GM23338 (cell line): Measurements from ENCODE around the gene HOXB5. TPM values are rescaled to one million over a fixed set of nuclear protein-coding genes. Genes with fewer than 3 reads are reported as not detected.

ENCODE experiments used
- ATAC-seq: fragments of 200-7000 bp; cut with Tn5 transposase; 3 replicates; pipeline ENCODE4 v1.9.1; 2020
- DNase-seq: peaks from one replicate; pipeline ENCODE4 v3.0.0-alpha.2; 2015; ENCODE audit warnings: low spot score
- H2AFZ ChIP-seq: fragments of 200-600 bp; sonication (generic); 2 replicates; pipeline ENCODE4 v1.8.0; 2016; ENCODE audit warnings: antibody characterized with exemption, mild to moderate bottlenecking, moderate library complexity
- H3F3A ChIP-seq: fragments of 200-600 bp; sonication (generic); replicated peaks from 2 replicates; pipeline ENCODE4 v1.8.0; 2017; ENCODE audit warnings: antibody characterized with exemption, mixed run types, low read depth
- H3K27ac ChIP-seq: fragments of 200-600 bp; sonication (generic); 2 replicates; pipeline ENCODE4 v1.6.1; 2016; ENCODE audit warnings: low read depth
- H3K27me3 ChIP-seq: fragments of 200-600 bp; sonication (generic); 2 replicates; pipeline ENCODE4 v1.8.0; 2016; ENCODE audit warnings: mild to moderate bottlenecking, mixed run types, moderate library complexity; ENCODE audit not compliant: insufficient read depth
- H3K36me3 ChIP-seq: fragments of 200-600 bp; sonication (generic); 2 replicates; pipeline ENCODE4 v1.8.0; 2016; ENCODE audit warnings: mild to moderate bottlenecking; ENCODE audit not compliant: insufficient read depth
- H3K4me1 ChIP-seq: fragments of 200-600 bp; sonication (generic); 2 replicates; pipeline ENCODE4 v1.8.0; 2016; ENCODE audit warnings: mild to moderate bottlenecking, moderate library complexity; ENCODE audit not compliant: insufficient read depth
- H3K4me2 ChIP-seq: fragments of 200-600 bp; sonication (generic); 2 replicates; pipeline ENCODE4 v1.7.1; 2017; ENCODE audit warnings: mixed run types
- H3K4me3 ChIP-seq: fragments of 200-600 bp; sonication (generic); 2 replicates; pipeline ENCODE4 v1.6.1; 2016; ENCODE audit warnings: mixed run types
- H3K79me2 ChIP-seq: fragments of 200-600 bp; sonication (generic); replicated peaks from 2 replicates; pipeline ENCODE4 v1.8.0; 2017; ENCODE audit warnings: mild to moderate bottlenecking; ENCODE audit not compliant: insufficient read depth
- H3K9me2 ChIP-seq: fragments of 200-600 bp; sonication (generic); 2 replicates; pipeline ENCODE4 v1.8.0; 2017; ENCODE audit not compliant: insufficient read depth
- H4K20me1 ChIP-seq: fragments of 200-600 bp; sonication (generic); replicated peaks from 2 replicates; pipeline ENCODE4 v1.8.0; 2017; ENCODE audit warnings: mild to moderate bottlenecking; ENCODE audit not compliant: insufficient read depth
- H3K27ac Mint-ChIP-seq: 2 replicates; pipeline ENCODE4 v1.8.0; 2020; ENCODE audit warnings: inconsistent platforms, mild to moderate bottlenecking, moderate library complexity, mixed read lengths
- H3K27me3 Mint-ChIP-seq: 3 replicates; pipeline ENCODE4 v1.8.0; 2022; ENCODE audit warnings: low read depth, mild to moderate bottlenecking, moderate library complexity, mixed read lengths, inconsistent platforms; ENCODE audit not compliant: insufficient read depth, poor library complexity
- H3K36me3 Mint-ChIP-seq: 3 replicates; pipeline ENCODE4 v1.8.0; 2021; ENCODE audit warnings: low read depth, mild to moderate bottlenecking, inconsistent platforms, moderate library complexity, mixed read lengths
- H3K4me1 Mint-ChIP-seq: 3 replicates; pipeline ENCODE4 v1.8.0; 2020; ENCODE audit warnings: mild to moderate bottlenecking, inconsistent platforms, mixed read lengths
- H3K4me3 Mint-ChIP-seq: 3 replicates; pipeline ENCODE4 v1.8.0; 2021; ENCODE audit warnings: moderate library complexity, mild to moderate bottlenecking, inconsistent platforms, mixed read lengths
- H3K9me3 Mint-ChIP-seq: 3 replicates; pipeline ENCODE4 v1.8.0; 2020; ENCODE audit warnings: moderate library complexity, mild to moderate bottlenecking, inconsistent platforms, mixed read lengths
- ETS1 ChIP-seq: IDR thresholded peaks from 2 replicates; pipeline ENCODE4 v1.6.1; 2016; ENCODE audit warnings: antibody characterized with exemption
- EZH2 ChIP-seq: fragments of 200-600 bp; sonication (generic); IDR thresholded peaks from one replicate; pipeline ENCODE4 v1.8.0; 2017; ENCODE audit warnings: antibody characterized with exemption, mild to moderate bottlenecking, low read depth; ENCODE audit not compliant: unreplicated experiment
- EZH2phosphoT487 ChIP-seq: fragments of 200-600 bp; sonication (generic); IDR thresholded peaks from one replicate; pipeline ENCODE4 v1.8.1; 2018; ENCODE audit warnings: antibody characterized with exemption; ENCODE audit not compliant: unreplicated experiment
- STAT1 ChIP-seq: IDR thresholded peaks from one replicate; pipeline ENCODE4 v1.6.1; 2016; ENCODE audit warnings: antibody characterized with exemption; ENCODE audit not compliant: unreplicated experiment
- ZNF114 ChIP-seq: fragments of 250-450 bp; sonication (Bioruptor Pico); IDR thresholded peaks from 2 replicates; pipeline ENCODE4 v1.5.0; 2020; ENCODE audit warnings: mild to moderate bottlenecking, moderate library complexity
- ZNF331 ChIP-seq: fragments of 250-450 bp; sonication (Bioruptor Pico); IDR thresholded peaks from 2 replicates; pipeline ENCODE4 v1.5.0; 2020; ENCODE audit warnings: low read depth, mild to moderate bottlenecking, moderate library complexity
- polyA plus RNA-seq: library from polyadenylated mRNA; unstranded; fragments of >200 nt; fragmentation: Nextera tagmentation; extraction: Ambion mirVana; gene quantifications from 2 replicates; pipeline ENCODE4 v1.2.1, GENCODE V29; 2016
- total RNA-seq: library from RNA; depleted of rRNA; stranded (reverse); fragments of >200 nt; shearing (Covaris generic); gene quantifications from 2 replicates; pipeline ENCODE4 v1.2.3, GENCODE V29; 2014

The HOXB5 gene
- total and polyA plus RNA-seq, 2 experiments from 2014 or later, result not detected

GRCh38 chr17:48596000-48596734 is 2.6 kb upstream of the HOXB5 start:
- H3K9me3 Mint-ChIP-seq, result no peaks in the 10 kb centered on the region; the same call in 2 of the 3 replicates
- Histone ChIP-seq H3K27me3 (peaks cover 100% of the 10 kb centered on the region), H3F3A (peaks cover 54% of the 10 kb centered on the region), H3K4me2 (peak overlapping the region; percentile 73), H4K20me1 (peaks cover 52% of the 10 kb centered on the region), H3K4me1 (peaks cover 46% of the 10 kb centered on the region), H3K9me2 (no peaks in the 10 kb centered on the region), H3K4me3 (peak overlapping the region; percentile 41; the same call in 1 of the 2 replicates), H3K36me3 (no peaks in the 10 kb centered on the region), H3K79me2 (no peaks in the 10 kb centered on the region), H2AFZ (no peak overlapping the region), H3K27ac (no peak overlapping the region)
- no peak for DNase-seq
- H3K4me3 Mint-ChIP-seq, result peak overlapping the region; percentile 52
- peaks cover 3% of the 10 kb centered on the region; the same call in 1 of the 3 replicates for H3K36me3 Mint-ChIP-seq
- no peak for ATAC-seq
- no peak overlapping the region for H3K27ac Mint-ChIP-seq
- H3K27me3 Mint-ChIP-seq, result peaks cover 100% of the 10 kb centered on the region
- no peak for TF ChIP-seq ETS1
- peak; percentile 95 for TF ChIP-seq EZH2
- H3K4me1 Mint-ChIP-seq, result peaks cover 33% of the 10 kb centered on the region

GRCh38 chr17:48595278-48595999 is 1.9 kb upstream of the HOXB5 start:
- Histone ChIP-seq H3K79me2 (no peaks in the 10 kb centered on the region), H2AFZ (no peak overlapping the region), H3F3A (peaks cover 55% of the 10 kb centered on the region), H3K4me1 (peaks cover 48% of the 10 kb centered on the region), H4K20me1 (peaks cover 48% of the 10 kb centered on the region), H3K4me3 (0 out of 2 replicates have a peak overlapping the region, but pooled peaks have one; percentile 41), H3K27ac (no peak overlapping the region), H3K4me2 (peak overlapping the region; percentile 73; the same call in 1 of the 2 replicates), H3K9me2 (no peaks in the 10 kb centered on the region), H3K36me3 (no peaks in the 10 kb centered on the region), H3K27me3 (peaks cover 100% of the 10 kb centered on the region)
- Mint-ChIP-seq H3K4me3 (peak overlapping the region; percentile 36; the same call in 1 of the 3 replicates), H3K9me3 (no peaks in the 10 kb centered on the region; the same call in 2 of the 3 replicates), H3K4me1 (peaks cover 34% of the 10 kb centered on the region), H3K27me3 (peaks cover 100% of the 10 kb centered on the region), H3K36me3 (peaks cover 3% of the 10 kb centered on the region; the same call in 1 of the 3 replicates), H3K27ac (no peak overlapping the region)
- TF ChIP-seq STAT1, result no peak
- peak; percentile 13 for TF ChIP-seq EZH2phosphoT487
- TF ChIP-seq ZNF331 (CRISPR knock-in tag), result no peak
- peak; percentile 74 for TF ChIP-seq EZH2
- TF ChIP-seq ZNF114, result no peak
- DNase-seq, result no peak
- ATAC-seq, result no peak
